NK-92 treated with Interleukin-12 subunit alpha and Interleukin-12 subunit beta, amount 100 ng/mL, for 24 hours (cell line): Measurements from ENCODE around the gene LIX1L.
A peak's percentile ranks its signal among the peaks of the same experiment; 100 is the strongest.
"Not testable (repeated sequence)": the region's sequence is repeated elsewhere in the genome, so short reads cannot be mapped to it uniquely, and the experiment has no call there.

Experiments
- DNase-seq: peaks from one replicate; lab custom pipeline; 2025; lab: John Stamatoyannopoulos, UW

Gene LIX1L

GRCh38 chr1:145936247-145936646 lies 21.6 kb downstream of the LIX1L start:
- no peak for DNase-seq

DNA sequence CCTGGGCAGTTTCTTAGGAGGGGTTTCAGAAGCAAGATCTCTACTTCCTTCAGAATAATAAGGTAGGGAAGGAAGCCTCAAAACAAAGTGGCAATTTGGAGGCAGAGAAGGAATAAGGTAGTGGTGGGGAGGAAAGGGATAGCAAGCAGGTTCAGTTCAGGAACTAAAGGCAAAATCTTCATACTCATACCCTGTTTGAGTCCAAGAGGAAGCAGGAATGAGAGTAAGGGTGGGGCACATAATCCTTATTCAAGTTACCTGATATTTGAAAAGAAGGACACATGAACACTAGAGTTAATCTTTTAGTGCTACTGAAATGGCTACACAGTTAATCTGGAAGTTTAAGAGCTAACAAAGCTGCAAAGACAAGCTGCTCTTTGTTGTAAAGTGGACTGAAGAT lies 22.1 kb downstream of the LIX1L start:
- DNase-seq = no peak

- not testable (repeated sequence) for DNase-seq
Measured at GRCh38 chr1:145932522-145933009, 25.3 kb downstream of the LIX1L start.

GRCh38 chr1:145927916-145928643 lies 29.7 kb downstream of the LIX1L start:
- DNase-seq = no peak

DNA sequence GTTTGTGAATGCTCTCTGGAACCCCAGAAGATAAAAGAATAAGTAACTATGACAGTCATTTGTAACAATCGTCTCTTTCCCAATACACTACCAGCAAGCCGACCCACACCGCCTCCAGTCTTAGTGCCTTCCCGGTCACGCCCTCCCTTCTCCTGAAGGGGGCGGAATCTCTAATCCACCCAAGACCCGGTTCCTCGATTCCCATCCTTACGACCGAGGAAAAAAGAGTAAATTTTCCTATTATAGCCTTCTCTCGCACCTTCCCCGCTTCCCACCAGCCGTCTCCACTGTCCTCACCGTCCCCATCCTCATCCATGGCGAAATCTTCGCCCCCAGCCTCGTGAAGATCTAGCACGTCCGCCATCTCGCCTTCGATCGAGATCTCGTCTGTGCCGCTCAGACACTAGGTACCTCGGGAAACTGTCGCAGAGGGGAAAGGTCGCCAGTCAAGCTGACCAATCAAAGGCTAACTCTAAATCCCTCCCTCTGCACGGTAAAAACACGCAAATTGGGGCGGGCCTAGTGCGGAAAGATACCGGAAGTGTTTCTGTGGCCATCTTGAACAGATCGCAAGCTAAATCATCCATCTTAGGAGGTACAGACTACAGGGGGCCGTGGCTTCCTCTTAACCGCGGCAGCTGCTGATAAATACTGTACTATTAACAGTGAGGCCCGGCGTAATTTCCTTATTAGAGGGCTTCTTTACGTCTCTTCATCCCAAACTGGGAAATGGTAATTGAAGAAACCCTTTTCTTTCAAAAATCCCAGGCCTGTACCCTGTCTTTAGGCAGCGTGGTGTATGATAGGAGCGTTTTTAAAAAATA lies 30.5 kb downstream of the LIX1L start, which contains the start of gene RBM8A:
RBM8A (minus strand) TSS at position 422 of the 824 bp plus-strand sequence; CDS start at position 364, 58 bp downstream.
- peak; percentile 90 for DNase-seq

DNA sequence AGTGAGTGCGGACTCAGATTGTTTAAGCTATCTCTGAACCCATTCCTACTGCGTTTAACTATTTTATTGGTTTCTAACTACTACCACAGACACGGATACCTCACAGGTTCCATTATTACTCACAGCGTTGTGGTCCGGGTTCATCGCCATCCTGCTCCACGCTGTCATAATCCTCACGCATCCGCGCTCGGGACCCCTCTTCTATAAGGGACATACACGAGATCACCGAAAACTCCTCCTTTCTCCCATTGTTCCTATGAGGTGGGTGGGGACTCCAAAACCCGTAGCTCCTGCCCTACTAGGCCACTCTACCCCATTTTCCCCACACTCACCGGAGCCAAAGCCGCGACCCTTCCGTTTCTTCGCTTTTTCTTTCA lies 31.1 kb downstream of the LIX1L start:
- DNase-seq = no peak

DNA sequence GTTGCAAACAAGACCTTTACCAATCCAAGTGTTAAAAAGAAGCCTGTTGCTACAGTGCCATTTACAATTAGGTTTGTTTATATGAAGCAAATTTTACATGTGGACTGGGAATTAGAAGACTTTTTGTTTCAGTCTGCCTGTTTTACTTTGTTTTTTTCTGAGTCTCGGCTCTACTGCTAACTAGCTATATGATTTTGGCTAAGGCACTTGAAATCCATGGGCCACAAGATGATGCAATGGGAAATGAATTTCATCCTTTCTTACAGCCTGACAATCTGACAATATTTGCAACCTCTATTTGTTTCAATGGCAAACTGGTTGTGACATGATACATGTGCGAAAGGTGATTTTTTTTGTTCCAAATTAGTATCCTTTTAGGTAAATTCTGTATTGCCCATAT lies 35.6 kb downstream of the LIX1L start:
- no peak for DNase-seq

- not testable (repeated sequence) for DNase-seq
Measured at GRCh38 chr1:145920297-145920696, 37.5 kb downstream of the LIX1L start.

DNA sequence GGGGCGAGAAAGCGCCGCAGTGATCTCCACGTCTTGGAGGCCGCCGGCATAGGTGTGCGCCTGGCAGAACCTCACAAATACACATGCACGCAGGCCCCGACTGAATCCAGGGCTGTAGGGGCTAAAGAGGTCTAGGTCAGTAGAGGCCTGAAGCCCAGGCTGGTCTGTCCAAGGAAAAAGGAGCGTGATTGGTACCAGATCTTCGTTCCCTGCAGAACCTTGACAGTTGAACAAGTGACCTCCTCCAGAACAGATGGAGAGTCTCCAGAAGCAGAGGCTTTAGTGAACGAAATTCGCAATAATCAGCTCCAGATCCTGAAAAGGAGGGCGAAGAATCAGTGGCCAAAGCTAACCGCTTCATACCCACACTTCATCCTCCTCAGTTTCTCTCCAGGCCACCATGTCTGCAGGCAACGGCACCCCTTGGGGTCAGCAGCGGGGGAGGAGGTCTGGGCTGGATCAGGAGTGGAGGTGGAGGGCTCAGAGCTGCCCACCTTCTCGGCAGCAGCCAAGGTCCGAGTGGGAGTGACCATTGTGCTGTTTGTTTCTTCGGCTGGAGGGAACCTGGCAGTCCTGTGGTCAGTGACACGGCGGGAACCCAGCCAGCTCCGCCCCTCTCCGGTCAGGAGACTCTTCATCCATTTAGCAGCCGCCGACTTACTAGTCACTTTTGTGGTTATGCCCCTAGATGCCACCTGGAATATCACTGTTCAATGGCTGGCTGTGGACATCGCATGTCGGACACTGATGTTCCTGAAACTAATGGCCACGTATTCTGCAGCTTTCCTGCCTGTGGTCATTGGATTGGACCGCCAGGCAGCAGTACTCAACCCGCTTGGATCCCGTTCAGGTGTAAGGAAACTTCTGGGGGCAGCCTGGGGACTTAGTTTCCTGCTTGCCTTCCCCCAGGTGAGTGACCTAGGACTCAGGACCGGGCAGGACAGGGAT lies 38.6 kb downstream of the LIX1L start:
- no peak for DNase-seq

- DNase-seq = peak; percentile 82
Measured at GRCh38 chr1:145918144-145918991, 39.4 kb downstream of the LIX1L start, which contains the start of gene PEX11B. TSS of gene PEX11B (minus strand) at chr1:145918717. CDS start at chr1:145918688, 29 bp downstream.

DNA sequence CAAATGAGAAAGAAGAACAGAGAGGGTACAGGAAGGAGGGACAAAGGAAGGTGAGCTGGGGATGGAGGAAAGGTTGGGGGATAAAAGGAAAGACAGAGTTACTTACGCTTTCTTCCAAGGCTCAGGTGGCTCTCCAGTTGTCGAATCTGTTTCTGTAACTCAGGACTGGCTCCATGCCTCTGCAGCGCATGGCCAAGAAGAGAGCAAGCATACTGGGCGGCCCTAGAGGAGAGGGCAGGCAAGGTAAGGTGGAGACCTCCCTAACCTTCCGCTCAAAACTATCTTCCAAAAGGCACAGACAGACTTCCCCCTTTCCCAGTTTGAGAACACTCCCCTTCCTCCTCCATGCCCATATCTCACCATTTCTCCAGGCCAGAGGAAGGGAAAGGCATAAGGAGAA lies 40.2 kb downstream of the LIX1L start:
- no peak for DNase-seq

DNA sequence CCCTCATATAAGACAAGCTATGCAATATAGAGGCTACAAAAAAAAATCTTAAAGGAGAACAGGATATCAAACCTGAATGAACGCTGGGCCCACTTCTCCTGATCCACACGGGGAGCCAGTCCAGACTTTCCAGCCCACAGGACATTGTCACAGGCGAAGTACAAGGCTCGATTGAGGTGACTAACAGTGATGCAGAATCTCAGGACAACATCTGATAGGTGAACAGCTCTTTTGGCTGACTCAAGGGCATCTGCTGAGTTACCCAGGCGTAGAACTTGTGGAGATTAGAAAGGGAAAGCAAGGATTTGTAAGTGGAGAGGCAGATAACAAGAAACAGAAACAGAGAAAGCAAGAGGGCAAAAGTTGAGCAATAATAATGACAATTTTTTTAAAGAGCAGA lies 41.1 kb downstream of the LIX1L start:
- no peak for DNase-seq

DNA sequence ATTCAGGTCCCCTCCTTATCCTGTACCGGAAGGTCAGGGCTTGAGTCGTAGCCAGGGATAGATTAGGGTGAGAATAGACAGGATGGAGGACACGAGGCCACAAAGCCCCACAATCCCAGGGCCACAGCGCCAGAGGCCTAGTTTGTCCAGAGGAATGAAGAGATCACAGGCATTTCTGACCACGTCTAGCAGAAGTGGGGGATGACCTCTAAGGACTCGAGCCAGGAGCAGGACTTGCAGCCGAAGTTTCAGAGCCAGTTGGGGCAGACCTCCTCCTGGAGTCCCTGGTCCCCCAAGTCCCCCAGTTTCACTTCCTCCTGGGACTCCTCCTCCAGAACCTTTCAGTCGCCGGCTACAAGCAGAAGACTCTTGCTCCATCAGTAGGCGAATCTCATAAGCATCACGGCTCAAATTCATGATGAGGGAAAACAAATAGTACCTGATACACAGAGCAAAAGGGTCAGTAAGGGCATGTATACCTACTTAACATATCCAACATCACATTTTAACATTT lies 45.6 kb downstream of the LIX1L start:
- no peak for DNase-seq

DNA sequence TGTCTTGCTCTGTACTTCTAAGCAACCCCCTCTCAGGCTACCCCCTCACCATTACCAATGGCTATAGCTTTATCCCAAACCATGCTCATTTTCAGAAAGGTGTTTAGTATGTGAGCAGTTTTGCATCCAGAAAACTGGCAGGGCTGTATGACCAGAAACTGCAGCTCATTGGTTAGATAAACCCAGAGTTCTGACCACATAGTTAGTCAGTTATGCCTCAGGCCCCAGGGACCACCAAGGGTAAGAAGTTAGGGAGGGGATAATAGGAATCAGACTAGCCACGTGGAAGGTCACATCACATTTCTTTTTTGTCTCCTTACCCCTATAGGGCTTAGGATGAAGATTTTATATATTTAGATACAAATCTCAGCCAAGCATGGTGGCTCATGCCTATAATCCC lies 49.2 kb downstream of the LIX1L start:
- DNase-seq = no peak

DNA sequence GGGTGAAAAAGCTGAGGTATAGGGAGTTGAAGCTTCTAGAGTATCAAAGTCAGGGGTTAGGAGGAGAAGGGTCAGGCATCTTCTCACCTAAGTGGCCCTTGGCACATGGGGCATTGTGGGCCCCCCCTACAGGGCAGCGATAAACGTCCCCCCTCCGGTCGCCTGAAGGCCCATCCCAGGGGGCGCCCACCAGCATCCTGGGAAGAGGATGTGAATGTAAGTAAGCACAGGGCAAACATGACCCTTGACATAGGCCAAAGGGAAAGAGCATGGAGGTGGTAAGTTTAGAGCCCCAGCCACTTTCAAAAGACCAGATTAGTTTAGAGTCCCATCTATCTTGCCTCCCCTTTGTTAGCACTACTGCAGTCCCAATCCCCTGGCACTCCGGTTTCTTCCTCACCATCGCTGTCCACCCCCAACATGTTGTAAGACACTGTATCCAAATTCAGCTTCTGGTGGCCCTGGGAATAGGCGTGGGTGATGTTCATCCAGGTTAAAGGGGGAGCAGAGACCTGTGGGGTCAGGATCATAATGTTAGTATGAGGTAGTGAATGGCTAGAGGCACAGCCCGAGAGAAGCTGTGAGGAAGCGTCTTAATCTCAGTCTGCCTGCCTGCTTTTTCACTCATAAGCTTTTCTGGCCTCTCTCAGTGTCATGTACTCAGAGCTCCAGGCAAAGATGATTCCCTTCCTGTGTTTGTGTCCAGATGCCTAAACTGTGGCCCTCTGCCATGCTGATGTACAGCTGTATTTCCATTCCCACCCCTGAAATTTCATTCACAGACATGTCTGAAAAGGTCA lies 50.7 kb downstream of the LIX1L start:
- no peak for DNase-seq

- DNase-seq = no peak
Measured at GRCh38 chr1:145901312-145902021, 56.4 kb downstream of the LIX1L start.

GRCh38 chr1:145898756-145899155 lies 59.1 kb downstream of the LIX1L start:
- DNase-seq = no peak

DNA sequence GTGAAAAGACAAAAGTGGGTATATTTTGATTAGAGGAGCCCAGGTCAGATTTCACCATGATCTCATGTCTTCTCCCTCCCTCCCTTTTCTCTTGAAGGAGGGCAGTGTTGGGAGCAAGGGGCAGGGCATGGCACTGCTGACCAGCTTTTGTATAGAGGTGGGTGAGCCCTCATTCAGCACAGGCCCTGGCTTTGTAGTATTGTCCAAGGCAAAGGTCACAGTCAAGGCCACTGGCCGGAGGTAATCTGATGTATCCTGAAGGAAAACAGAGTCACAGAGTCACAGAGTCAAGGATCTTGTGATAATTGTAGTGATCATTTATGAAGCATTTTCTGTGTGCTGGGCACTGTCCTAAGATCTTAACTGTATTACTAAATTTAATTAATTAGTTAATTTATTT lies 59.8 kb downstream of the LIX1L start:
- DNase-seq = no peak

- DNase-seq = no peak
Measured at GRCh38 chr1:145895471-145895870, 62.3 kb downstream of the LIX1L start.
